MCF 10A (cell line): ENCODE results near the gene IL17RA. TPM values are rescaled to one million over a fixed set of nuclear protein-coding genes. Genes with fewer than 3 reads are reported as not detected.

Experiments used
- BruUV-seq: library from RNA; stranded (reverse); fragments of 400-500 nt; replicated peaks from 2 replicates; lab custom pipeline; 2021; lab: Mats Ljungman, UMichigan
- CTCF ChIA-PET: fragments of 300-600 bp; sonication (Branson Sonifier 250); formaldehyde crosslinking; extraction: SDS; loops from one replicate; lab custom pipeline; 2021; ENCODE audit warnings: antibody characterized with exemption, inconsistent platforms; lab: Yijun Ruan, JAX
- POLR2A ChIA-PET: fragments of 300-600, 350-650 bp; sonication (Branson Sonifier 250); formaldehyde crosslinking; extraction: SDS; loops from one replicate; lab custom pipeline; 2020; ENCODE audit warnings: antibody characterized with exemption, inconsistent platforms; lab: Yijun Ruan, JAX
- DNase-seq: peaks from one replicate; pipeline ENCODE4 v3.0.0-alpha.2; 2018; ENCODE audit not compliant: unreplicated experiment
- H3K27ac Mint-ChIP-seq: one replicate; pipeline ENCODE4 v1.8.0; 2022; ENCODE audit warnings: mild to moderate bottlenecking, low read depth, mixed read lengths; ENCODE audit not compliant: unreplicated experiment
- H3K27me3 Mint-ChIP-seq: one replicate; pipeline ENCODE4 v1.8.0; 2022; ENCODE audit warnings: mixed read lengths; ENCODE audit not compliant: insufficient read depth, unreplicated experiment
- H3K36me3 Mint-ChIP-seq: one replicate; pipeline ENCODE4 v1.8.0; 2022; ENCODE audit warnings: mild to moderate bottlenecking, moderate library complexity, mixed read lengths; ENCODE audit not compliant: insufficient read depth, unreplicated experiment
- H3K4me1 Mint-ChIP-seq: one replicate; pipeline ENCODE4 v1.8.0; 2022; ENCODE audit warnings: mixed read lengths; ENCODE audit not compliant: insufficient read depth, unreplicated experiment
- H3K4me3 Mint-ChIP-seq: one replicate; pipeline ENCODE4 v1.8.0; 2022; ENCODE audit warnings: mild to moderate bottlenecking, moderate library complexity, mixed read lengths; ENCODE audit not compliant: unreplicated experiment
- H3K9me3 Mint-ChIP-seq: one replicate; pipeline ENCODE4 v1.8.0; 2022; ENCODE audit warnings: mixed read lengths; ENCODE audit not compliant: unreplicated experiment
- CTCF ChIP-seq: fragments of 200-600 bp; IDR thresholded peaks from one replicate; pipeline ENCODE4 v1.8.0; 2022; ENCODE audit warnings: antibody characterized with exemption, mild to moderate bottlenecking; ENCODE audit not compliant: unreplicated experiment
- intact Hi-C: fragments of 100-400 bp; cut with micrococcal nuclease; formaldehyde crosslinking; loops from 2 replicates; pipeline ENCODE4 v1.14.1; 2022
- total RNA-seq: library from RNA; stranded (reverse); gene quantifications from 2 replicates; pipeline ENCODE4 v1.2.3, GENCODE V29; 2022

The IL17RA gene
- total RNA-seq, 1 experiment from 2014 or later: 11.5 TPM

GRCh38 chr22:17149076-17149815, 64.4 kb downstream of the IL17RA start:
- Mint-ChIP-seq H3K4me1 (peaks cover 13% of the 10 kb centered on the region), H3K36me3 (peaks cover 40% of the 10 kb centered on the region), H3K27ac (no peak overlapping the region), H3K4me3 (no peak overlapping the region), H3K27me3 (no peaks in the 10 kb centered on the region), H3K9me3 (no peaks in the 10 kb centered on the region)
- CTCF ChIA-PET: interaction anchor here (1.8 to 3.1 kb wide), 2 partner anchors 9 to 23 kb away, joined by 6 to 16 read pairs; no protein-coding TSS in a partner anchor
- BruUV-seq: no TSS peak
- DNase-seq: no peak
- POLR2A ChIA-PET: no interaction called here
- TF ChIP-seq CTCF: no peak
- intact Hi-C loops: no loop called here

GRCh38 chr22:17152340-17152739, 67.5 kb downstream of the IL17RA start:
- Mint-ChIP-seq H3K27me3 (no peaks in the 10 kb centered on the region), H3K9me3 (no peaks in the 10 kb centered on the region), H3K27ac (no peak overlapping the region), H3K4me1 (peaks cover 26% of the 10 kb centered on the region), H3K4me3 (no peak overlapping the region), H3K36me3 (peaks cover 27% of the 10 kb centered on the region)
- intact Hi-C loops: no loop called here
- POLR2A ChIA-PET: no interaction called here
- TF ChIP-seq CTCF: no peak
- peak; percentile 25 for DNase-seq
- no TSS peak for BruUV-seq
- CTCF ChIA-PET: interaction anchor here (1.1 kb wide), 1 partner anchor 19 kb away, joined by 4 read pairs; no protein-coding TSS in a partner anchor

- H3K9me3 Mint-ChIP-seq: no peaks in the 10 kb centered on the region
- POLR2A ChIA-PET: no interaction called here
- TF ChIP-seq CTCF: no peak
- H3K27ac Mint-ChIP-seq: no peak overlapping the region
- intact Hi-C loops: no loop called here
- DNase-seq: no peak
- no peaks in the 10 kb centered on the region for H3K27me3 Mint-ChIP-seq
- no TSS peak for BruUV-seq
- peaks cover 22% of the 10 kb centered on the region for H3K36me3 Mint-ChIP-seq
- no peak overlapping the region for H3K4me3 Mint-ChIP-seq
- H3K4me1 Mint-ChIP-seq: peaks cover 26% of the 10 kb centered on the region
- CTCF ChIA-PET: interaction anchor here (1.1 kb wide), 1 partner anchor 19 kb away, joined by 4 read pairs; no protein-coding TSS in a partner anchor
These were observed 68.2 kb downstream of the IL17RA start for GRCh38 chr22:17152971-17153370.

- no peaks in the 10 kb centered on the region for H3K27me3 Mint-ChIP-seq
- H3K27ac Mint-ChIP-seq: no peak overlapping the region
- intact Hi-C loops: no loop called here
- DNase-seq: no peak
- CTCF ChIA-PET: interaction anchor here (0.7 kb wide), 1 partner anchor 16 kb away, joined by 3 read pairs; no protein-coding TSS in a partner anchor
- POLR2A ChIA-PET: no interaction called here
- peaks cover 25% of the 10 kb centered on the region for H3K4me1 Mint-ChIP-seq
- H3K36me3 Mint-ChIP-seq: peaks cover 13% of the 10 kb centered on the region
- H3K9me3 Mint-ChIP-seq: no peaks in the 10 kb centered on the region
- H3K4me3 Mint-ChIP-seq: peak overlapping the region; percentile 29
- TF ChIP-seq CTCF: no peak
- no TSS peak for BruUV-seq
These were observed 71.1 kb downstream of the IL17RA start for GRCh38 chr22:17155941-17156340.
